ENCODE results near the gene CCL8.

The CCL8 gene

DNA sequence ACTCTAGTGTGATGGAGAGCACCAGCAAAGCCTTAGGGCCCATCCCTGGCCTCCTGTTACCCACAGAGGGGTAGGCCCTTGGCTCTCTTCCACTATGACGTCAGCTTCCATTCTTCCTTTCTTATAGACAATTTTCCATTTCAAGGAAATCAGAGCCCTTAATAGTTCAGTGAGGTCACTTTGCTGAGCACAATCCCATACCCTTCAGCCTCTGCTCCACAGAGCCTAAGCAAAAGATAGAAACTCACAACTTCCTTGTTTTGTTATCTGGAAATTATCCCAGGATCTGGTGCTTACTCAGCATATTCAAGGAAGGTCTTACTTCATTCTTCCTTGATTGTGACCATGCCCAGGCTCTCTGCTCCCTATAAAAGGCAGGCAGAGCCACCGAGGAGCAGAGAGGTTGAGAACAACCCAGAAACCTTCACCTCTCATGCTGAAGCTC lies at the start of gene CCL8:
Gene CCL8 (plus strand): TSS at position 397 of the 445 bp plus-strand sequence. CDS start 67 bp downstream, outside the sequence.
- no peak for DNase-seq

DNA sequence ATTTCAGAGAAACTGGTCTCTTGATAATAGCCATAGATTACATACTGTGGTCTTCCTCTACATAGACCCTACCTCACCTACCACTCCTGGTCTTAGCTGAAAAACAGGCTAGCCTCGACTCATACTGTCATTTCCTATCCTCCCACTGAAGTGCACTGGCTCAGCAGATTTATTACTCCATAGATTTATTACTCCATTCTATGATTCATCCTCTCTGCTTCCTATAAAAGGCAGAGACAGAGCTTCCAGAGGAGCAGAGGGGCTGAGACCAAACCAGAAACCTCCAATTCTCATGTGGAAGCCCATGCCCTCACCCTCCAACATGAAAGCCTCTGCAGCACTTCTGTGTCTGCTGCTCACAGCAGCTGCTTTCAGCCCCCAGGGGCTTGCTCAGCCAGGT lies 49.3 kb upstream of the CCL8 start, which contains the start of gene CCL7:
Gene CCL7 (plus strand): TSS at position 253 of the 400 bp plus-strand sequence. CDS start 70 bp downstream, at position 323.
- DNase-seq = no peak

DNA sequence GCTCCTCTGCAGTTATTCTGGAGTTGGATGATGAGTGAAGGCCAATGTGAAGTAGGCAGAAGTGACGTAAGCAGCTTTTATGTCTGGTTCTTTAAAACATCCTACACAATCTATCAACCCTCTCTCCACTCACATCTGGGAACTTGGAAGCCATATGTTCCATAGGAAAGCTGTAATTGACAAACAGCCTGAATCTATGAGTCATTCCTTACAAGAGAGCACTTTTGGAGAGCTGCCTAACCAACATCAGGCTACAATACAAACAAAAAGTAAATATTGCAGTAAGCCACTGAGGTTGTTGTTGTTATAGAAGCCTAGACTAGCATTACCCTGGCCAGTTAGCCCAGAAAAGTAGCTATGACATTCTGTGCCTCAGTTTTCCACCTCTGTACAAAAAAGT lies 43.4 kb upstream of the CCL8 start:
- no peak for DNase-seq

DNA sequence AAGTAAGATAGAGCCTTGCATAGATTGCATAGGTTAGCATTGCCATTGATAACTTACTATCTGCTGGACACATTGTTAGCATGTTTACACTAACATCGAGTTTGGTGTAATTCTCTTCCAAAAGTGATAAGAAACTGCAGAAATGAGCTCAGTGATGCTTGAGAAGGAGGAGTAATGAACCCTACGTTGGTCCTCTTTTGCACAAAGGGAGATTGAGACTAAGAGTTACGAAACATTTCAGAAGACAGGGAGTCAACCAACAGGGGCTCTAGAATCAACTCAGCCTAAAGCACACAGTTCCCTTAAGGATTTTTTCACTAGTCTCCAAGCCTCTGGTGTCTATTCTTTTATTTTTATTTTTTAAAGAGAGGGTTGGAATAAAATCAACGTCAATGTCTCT lies 42.4 kb upstream of the CCL8 start:
- no peak for DNase-seq

DNA sequence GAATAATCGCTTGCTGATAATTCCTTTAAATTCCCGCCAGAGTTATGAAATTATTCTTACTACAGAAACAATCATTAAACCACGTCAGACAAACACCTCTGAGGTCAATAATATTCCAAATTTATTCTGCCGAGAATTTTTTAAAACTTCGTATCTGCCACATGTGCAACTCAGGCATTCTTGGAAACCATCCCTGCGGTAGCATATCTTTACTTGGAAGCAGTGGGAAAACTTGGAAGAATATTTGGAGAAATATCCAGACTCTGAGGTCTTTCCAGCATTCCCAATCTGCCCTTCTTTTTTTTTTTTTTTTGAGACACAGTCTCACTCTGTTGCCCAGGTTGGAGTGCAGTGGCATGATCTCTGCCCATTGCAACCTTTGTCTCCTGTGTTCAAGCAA lies 35.7 kb upstream of the CCL8 start:
- DNase-seq = no peak

DNA sequence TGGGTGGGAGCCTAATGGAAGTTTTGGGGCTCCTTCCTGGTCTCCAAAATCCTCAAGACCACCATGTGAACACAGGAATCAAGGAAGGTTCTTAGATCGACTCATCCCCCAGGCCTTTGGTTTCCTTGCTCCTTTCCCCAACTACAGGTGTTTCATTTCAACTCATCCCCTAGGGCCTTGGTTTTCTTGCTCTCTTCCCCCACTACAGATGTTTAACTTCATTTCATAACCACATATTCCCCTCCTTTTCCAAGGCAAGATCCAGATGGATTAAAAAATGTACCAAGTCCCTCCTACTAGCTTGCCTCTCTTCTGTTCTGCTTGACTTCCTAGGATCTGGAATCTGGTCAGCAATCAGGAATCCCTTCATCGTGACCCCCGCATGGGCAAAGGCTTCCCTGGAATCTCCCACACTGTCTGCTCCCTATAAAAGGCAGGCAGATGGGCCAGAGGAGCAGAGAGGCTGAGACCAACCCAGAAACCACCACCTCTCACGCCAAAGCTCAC lies 33.9 kb upstream of the CCL8 start, which contains the start of gene CCL11:
Gene CCL11 (plus strand): TSS at position 457 of the 507 bp plus-strand sequence. CDS start 67 bp downstream, outside the sequence.
- no peak for DNase-seq

DNA sequence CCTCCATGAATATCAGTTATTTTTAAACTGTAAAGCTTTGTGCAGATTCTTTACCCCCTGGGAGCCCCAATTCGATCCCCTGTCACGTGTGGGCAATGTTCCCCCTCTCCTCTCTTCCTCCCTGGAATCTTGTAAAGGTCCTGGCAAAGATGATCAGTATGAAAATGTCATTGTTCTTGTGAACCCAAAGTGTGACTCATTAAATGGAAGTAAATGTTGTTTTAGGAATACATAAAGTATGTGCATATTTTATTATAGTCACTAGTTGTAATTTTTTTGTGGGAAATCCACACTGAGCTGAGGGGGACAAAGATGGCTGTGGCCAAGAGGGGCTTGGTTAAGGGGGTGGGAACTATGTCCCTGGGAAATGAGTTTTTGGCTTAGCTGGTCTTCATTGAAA lies 31.4 kb upstream of the CCL8 start:
- DNase-seq = no peak

DNA sequence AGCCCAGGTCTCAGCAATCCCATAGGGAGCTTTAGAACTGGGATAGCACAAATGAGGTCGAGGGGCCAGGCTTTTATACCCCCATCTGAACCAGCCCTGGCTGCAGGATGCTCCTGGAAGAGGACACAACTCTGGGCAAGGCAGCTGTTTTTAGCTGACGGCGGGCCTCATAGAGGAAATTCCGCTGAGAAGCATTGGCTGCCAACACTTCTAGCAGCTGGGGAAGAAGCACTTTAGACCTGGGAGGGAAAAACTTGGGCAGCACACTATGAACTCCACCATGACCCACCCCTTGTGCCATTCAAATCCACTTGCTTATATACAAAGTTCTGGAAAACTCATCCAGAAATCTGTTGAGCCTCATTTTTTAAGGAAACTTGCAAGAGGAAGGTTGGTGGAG lies 28.6 kb upstream of the CCL8 start:
- DNase-seq = no peak

DNA sequence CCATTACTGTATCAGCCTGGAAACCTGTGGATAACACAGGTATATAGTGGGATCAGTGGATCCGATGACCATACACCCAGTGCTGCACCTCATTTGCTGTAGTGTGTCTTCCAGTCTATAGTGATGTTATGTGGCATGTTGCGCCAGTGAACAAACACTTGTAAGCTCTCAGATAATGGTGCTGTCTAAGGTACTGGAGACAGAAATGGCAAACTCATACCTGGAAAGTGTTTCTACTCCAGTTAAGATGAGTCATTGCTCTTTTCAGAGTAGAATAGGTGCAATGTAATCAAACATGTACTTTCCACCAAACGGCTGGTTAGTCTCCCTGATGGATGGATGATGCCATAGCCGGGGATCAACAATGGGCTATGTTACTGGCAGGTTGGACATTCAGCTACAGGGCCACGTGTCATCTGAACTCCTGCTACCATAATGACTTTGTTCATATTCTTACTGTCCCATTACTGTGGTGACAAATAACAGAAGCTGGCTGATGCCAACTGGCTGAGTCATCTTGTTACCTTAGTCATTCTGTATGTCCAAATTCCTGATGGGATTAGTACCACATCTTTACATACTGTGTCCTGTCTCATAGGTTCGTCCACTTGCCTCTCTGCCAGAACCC lies 27.4 kb upstream of the CCL8 start:
- no peak for DNase-seq

DNA sequence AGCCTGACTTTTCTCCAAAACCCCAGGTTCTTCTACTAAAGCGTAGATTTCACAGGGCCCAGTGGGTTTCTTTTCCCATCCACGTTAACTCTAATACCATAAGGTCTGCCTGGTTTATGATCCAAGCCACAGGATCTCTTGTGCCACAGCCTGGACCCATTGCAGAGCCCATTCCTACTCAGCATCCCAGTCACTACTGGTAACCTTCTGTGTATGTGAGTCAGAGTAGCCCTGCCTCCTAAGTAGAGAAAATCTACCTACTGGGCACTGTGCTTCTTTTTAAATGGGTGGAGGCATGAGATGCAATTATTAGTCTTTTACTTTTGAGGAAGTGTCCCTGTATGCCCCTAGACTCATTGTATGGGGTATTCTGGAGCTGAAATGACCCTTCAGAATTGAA lies 20.2 kb upstream of the CCL8 start:
- no peak for DNase-seq

DNA sequence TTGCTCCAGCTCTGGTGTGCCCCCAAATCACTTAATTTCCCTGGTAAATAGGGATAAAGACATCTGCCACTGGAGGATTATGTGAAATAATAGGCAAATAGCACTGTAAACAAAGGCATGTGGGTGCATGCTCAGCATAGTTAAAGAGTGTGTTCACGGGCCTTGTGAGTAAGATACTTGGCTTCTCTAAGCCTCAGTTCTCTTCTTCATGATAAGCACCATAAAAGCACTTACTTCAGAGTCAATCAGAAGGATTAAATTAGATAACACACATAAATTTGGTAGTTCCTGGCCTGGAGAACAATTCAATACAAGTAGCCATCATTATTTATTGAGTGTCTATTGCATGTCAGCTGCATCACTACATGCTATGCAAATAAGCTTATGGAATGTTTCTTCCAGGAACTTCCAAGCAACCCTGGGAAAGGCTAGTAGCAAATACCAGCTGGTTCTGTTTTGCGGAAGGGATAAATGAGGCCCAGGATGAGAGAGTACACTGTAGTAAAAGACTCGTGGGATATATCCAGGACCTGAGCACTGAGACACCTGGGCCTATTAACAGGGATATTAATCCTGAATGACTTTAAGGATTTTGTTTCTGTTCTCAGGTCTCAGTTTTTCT lies 19.2 kb upstream of the CCL8 start:
- DNase-seq = no peak

DNA sequence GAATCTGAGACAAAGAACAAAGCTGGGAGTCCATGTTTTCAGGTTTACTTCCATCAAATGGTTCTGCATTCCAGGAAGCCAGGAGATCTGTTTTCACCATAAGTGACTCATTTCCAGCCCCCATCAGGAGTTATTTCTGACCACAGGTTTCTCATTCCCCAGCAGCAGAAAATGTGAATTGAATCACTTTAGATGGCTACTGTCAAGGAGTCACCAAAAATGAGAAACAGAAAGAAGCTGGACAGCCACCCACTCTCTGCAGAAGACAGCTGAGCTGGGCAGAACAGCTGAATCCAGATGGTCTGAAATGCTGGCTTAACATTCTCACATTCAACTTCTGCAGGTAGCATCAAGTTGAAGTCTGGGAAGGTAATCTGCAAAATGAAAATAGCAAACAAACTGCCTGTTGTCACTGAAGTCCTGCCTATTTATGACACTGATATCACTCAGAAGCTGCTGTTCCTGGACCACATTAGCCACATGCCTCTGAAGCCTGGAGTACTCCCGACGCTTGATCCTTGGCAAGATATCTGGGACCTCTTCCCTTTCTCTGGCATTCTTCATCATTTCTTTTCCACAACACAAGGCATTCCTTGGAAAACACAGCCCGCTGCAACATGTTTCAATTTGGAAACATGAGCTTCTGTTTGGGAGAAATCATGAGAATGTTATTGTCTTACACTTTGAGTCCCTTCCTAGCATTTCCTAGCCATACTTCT lies 18.4 kb upstream of the CCL8 start:
- DNase-seq = no peak

DNA sequence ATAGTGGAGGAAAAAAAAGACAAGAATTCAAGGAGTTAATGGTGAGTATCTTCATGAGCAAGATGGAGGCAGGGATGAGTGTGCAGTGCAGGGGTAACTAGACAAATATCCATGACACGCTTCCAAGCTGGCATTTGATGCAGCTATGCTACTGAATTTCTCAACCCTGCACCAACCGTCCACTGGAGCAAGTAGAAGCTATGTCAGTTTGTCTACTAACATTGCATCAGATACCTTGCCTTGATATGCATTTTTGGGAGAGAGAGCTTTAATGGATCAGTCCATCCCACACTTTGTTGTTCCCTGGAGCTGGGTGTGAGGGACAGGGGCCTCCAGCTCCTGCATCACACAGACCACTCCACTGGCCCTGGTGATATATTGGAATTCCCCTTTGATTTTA lies 17.2 kb upstream of the CCL8 start:
- DNase-seq = no peak

DNA sequence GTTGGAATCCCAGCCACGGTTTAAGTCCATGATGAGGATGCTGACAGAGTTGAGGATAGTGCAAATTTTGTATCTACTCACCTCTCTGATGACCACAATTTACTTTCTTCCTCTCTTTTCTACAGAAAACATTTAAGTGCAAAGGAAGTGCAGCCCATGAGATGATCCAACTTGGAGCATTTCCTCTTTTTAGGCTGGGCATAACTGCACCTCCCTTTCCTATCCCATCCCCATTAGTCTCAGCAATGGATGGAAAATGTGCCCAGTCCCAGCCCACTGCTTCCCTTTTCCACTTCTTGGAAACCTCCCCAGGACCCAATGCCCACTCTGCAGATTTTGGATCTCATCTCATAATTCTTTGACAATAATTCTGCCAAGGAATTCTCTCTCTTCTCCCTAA lies 16.6 kb upstream of the CCL8 start:
- no peak for DNase-seq

DNA sequence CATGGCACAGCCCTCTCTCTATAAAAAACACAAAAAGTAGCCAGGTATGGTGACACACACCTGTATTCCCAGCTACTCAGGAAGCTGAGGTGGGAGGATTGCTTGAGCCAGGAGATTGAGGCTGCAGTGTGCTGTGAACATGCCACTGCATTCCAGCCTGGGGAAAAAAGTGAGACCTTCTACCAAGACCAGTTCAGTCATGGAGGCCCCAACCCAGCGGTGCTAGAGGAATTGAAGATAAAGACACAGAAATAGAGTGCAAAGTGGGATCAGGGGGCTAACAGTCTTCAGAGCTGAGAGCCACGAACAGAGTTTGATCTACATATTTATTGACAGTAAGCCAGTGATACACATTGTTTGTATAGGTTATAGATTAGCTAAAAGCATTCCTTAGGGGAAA lies 15.6 kb upstream of the CCL8 start:
- DNase-seq = no peak

DNA sequence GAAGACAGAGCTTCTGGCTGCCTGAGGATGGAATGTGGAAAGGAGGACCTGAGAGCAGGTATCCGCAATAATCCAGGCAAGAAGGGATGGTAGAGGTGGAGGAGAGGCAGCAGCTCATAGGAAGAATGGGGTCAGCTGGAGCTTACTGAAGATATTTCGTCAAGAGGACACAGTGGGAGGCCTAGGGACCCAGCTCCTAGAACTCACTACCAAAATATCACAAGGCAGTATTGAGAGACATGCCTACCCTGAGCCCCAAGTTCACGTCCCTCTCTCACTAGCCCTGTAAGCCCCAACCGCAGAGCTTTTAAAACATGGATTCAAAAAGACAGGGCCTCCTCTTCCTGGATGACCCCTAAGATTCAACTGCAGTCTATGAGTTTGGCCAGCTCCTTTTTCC lies 14.2 kb upstream of the CCL8 start:
- no peak for DNase-seq

DNA sequence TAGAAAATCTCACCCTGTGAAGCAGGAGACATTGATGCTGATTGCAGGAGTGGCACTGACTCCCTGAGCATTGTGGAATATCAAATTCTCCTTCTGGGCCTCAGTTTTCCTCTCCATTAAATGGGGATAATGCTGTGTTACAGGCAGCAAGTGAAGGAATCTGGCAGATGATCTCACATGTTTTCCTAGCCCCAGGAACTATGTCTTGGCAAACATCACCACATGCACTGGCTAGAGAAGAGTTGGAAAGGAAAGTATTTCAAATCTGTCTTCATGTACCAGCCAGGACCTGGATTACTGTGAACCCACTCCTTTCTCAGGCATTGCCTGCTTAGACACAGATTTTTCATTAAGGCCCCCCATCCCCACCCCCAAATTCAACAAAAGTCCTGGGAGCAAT lies 13.6 kb upstream of the CCL8 start:
- no peak for DNase-seq

DNA sequence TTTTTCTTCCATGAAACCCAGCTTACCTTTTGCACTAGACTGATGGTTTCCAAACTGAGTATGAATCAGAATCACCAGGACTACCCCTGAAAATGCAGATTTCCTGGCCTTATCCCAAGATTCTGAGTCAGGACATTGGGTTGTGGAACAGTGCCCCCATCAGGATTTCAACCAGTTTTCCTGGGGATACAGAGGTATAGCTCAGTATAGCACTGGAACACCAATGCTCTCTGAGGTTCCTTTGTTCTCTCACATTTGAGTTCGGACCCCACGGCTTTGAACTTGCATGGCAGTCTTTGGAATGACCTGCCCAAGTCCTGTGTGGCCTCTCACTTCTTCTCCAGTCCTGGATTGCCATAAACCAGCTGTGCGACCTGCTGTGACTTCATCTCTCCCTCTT lies 12.8 kb upstream of the CCL8 start:
- peak in 1 of 14 donors; percentile 2 for DNase-seq

DNA sequence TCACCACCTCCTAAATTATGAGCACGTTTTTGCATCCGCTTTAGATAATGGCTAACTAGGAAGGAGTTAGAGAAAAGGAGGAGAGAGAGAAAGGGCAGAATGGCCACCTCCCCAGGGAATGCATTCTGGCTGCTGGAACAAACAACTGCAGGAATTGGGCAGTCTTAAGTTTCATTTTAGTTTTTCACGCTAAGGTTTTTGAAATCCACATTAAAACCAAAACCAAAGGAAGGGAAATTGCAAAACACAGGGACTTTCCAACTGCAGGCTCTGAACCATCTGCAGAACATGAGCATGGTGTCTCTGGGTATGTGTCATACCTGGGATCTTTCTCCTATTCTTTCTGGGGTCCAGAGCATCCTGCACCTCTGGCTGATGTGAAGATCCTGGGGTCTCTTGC lies 12.1 kb upstream of the CCL8 start:
- DNase-seq = no peak

DNA sequence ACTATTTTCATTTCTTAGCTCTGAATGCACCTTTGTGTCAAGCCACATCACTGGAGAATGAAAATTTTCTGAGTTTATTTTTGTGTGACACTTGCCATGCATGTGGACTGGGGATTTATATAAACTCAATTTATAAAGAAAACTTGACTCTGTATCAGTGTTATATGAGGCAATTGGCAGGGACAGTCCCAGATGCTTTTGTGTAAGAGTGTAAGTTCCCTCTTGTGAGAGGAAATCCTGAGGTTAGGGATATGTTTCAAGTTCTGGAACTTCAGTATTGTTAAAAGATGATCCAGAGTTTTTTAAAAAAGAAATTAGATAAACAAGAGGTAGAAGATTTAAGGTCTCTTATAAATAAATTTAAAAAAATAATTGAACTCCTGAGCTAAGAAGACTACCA lies 10.9 kb upstream of the CCL8 start:
- no peak for DNase-seq

DNA sequence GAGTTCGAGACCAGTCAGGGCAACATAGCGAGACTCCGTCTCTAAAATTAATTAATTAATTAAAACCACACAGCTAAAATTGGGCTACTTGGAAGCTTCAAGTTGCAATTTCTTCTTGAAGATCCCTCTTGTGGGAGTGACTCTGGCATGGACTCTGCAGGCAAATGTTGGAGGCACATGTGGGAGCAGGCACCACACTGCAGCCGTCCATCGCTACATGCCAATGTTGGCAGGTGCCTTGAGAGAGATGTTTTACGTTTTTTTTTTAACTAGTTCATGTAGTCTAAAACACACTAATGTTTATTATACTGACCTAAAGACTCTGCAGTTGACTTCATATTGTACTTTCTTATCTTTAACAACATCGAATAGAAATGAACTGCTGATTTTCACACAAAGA lies 7.9 kb upstream of the CCL8 start:
- no peak for DNase-seq

DNA sequence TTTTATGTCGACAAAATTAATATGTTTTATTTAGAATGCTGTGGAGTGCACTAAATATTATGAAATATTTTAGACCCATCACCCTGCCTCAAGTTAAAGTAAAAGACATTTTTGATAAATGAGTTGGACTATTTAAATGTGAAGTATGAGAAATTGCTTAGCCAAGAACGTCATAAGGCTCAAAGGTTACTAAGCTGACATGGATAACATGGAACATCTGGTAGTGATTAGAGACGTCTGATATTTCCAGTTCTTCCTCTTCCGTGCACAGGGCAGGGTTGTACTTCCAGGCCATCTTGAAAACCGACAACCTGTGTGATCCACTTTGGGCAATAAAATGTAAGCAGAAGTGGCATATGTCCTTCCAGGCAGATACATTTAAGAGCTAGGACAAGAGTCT lies 7.2 kb upstream of the CCL8 start:
- no peak for DNase-seq

DNA sequence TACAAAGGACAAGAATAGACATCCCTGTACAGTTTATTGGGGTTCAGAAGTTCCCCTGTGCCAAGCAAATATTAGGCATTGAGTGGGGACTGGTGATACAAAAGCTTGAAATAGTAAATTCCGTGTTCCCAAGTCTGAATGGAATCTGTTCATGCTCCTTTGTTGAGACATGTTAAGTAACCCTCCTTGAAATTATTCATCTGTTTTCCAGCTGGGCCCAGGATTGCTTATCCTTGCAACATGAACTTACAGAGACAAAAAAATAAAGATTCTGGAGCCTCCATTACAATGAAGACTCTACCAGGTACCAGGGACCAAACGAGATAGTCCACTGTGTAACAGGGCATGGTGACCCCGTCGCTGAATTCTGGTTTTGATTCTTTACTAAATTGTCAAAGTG lies 6.1 kb upstream of the CCL8 start:
- no peak for DNase-seq

DNA sequence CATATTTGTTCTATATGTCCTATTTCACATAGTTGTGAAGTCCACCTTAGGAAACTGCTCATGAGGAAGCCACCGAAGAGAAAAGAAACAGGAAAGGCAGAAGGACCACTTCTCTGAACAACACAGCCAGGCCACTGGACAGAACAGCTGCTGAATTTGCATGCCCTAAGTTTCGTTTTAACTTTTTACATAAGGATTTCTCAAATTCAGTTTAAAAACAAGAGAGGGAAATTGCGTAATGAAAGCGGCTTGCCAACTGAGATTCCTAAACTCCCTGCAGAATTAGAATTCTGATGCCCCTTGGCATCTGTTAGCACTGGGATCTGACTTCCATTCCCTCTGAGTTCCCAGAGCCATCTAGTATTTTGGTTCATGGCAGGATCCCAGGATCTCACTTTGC lies 5.0 kb upstream of the CCL8 start:
- DNase-seq = no peak

Measured in C1 segment of cervical spinal cord (tissue), 14 donors.